HG02884 (cell line): ENCODE data around the gene SLMAP.
"Not testable (repeated sequence)": the region's sequence is repeated elsewhere in the genome, so short reads cannot be mapped to it uniquely, and the experiment has no call there.

Experiments used
- ATAC-seq: cut with Tn5 transposase; IDR thresholded peaks from one replicate; pipeline ENCODE4 v1.9.1; 2021; ENCODE audit warnings: mild to moderate bottlenecking, moderate library complexity; ENCODE audit not compliant: unreplicated experiment

SLMAP gene

DNA sequence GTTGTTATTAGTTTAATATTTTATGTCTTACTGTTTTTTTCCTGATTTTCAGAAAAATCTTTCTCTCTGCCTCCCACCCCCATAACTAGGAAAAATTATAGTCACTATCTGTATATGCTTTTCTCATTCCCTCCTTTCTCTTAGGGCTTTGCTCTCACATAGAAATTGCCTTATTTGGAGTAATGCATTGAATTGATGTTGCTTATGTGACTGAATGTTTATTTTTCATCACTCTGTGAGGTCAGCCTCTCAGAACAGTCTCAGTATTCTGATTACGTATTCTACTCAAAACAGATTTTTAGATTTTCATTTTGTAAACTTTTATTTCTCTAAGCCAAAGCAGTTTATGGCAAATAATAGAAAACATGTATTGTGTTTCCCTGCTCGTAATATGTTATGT is 121.0 kb downstream of the SLMAP start:
- ATAC-seq: no peak

DNA sequence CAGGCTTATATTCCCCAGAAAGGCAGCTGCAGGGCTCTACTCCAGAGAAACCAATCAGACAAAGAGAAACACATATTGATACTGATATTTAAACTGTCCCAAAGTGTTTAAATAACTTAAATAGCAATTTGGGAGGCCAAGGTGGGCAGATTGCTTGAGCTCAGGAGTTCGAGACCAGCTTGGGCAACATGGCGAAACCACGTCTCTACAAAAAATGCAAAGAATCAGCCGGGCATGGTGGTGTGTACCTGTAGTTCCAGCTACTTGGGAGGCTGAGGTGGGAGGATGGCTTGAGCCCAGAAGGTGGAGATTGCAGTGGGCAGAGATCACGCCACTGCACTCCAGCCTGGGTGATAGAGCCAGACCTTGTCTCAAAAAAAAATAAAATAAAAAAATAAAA is 128.3 kb downstream of the SLMAP start:
- not testable (repeated sequence) for ATAC-seq

DNA sequence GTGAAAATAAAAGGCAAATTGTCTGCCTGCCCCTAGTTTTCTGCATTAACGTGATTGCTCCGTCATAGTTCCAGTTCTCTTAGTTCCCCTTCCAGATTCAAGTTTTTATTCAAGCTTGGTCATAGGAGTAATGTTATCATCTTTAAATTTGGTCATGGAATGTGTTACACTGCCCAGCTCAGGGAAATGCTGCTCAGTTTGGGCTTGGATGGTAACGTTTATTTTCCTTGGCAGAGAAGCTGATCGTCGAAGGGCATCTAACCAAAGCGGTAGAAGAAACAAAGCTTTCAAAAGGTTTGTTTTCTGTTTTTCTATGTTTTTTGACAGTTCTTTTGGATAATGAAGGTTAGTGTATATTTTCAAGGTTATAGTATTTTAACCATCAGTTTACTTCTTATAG is 133.7 kb downstream of the SLMAP start:
- ATAC-seq: no peak

GRCh38 chr3:57890874-57891273 is 134.8 kb downstream of the SLMAP start:
- no peak for ATAC-seq

GRCh38 chr3:57892423-57892822 is 136.3 kb downstream of the SLMAP start:
- no peak for ATAC-seq

- no peak for ATAC-seq
These were observed 137.0 kb downstream of the SLMAP start for GRCh38 chr3:57893156-57893555.

DNA sequence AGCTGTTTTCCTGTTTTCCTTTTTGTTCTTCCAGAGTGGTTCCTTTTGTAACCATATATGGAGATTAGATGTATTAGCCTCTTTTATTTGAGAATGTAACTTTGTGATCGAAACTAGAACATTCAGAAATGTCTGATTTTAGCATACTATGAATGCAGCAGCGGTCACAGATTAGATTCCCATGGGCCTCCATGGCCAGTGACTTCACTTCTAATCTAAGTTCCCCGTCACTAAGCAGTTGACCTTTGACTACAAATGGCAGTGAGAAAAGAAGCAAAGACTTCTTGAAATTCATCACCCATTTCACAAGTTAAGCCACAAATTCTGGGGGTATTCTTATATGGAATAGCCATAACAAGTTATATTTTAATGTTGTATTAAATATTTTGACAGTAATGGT is 137.6 kb downstream of the SLMAP start:
- ATAC-seq: no peak

GRCh38 chr3:57896031-57896430 is 139.9 kb downstream of the SLMAP start:
- ATAC-seq: no peak

DNA sequence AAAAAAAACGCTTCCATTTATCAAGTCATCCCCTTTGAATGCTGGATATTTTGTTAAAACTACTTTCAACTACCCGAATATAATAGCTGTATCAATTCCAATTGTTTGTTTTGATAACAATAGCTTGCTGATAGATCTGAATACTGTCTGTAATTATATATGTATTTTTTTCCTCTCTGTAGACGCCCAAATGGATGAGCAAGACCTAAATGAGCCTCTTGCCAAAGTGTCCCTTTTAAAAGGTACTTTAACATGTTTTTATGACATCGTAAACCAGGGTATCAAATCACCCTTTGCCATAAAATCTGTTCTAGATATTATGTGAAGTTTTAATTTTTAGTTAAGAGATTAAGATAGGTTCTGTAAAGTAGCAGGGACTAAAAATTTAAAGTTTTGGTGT is 140.6 kb downstream of the SLMAP start:
- ATAC-seq: no peak

DNA sequence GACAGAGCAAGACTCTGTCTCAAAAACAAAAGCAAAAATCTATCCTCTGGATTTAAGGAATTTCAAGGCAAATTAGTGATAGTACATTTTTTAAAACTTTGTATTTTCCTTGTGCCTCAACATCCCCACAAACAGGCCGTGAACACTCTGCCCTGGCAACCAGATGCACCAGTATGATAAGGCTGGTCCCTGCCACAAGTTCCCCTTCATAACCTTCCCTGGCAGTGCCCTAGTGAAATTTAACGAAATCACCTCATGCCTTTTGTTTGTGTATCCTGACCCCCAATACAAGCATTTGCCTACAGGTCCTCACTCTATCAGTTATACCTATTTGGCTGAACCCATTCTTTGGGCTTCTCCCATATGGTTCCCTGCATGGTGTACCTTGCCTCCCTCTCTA is 144.7 kb downstream of the SLMAP start:
- ATAC-seq: no peak

- ATAC-seq: no peak
These were observed 147.2 kb downstream of the SLMAP start for GRCh38 chr3:57903124-57903890.

DNA sequence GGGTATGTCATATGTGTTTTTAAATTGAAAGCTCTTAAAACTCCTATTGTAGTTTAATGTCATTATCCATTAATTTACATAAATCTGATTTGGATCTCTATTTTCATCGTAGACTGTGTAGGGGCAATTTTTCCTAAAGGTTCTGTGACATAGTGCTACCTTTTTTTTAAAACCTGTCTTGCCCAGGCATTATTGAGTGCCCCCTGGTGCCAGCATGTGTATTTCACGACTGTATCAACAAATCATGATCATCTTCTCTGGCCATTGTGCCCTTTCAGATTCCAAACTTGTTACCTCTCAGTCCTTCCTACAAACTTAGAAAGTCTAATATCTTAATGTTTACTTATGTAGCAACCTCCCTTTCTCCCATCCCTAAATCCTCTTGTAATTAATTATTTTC is 154.9 kb downstream of the SLMAP start:
- no peak for ATAC-seq

DNA sequence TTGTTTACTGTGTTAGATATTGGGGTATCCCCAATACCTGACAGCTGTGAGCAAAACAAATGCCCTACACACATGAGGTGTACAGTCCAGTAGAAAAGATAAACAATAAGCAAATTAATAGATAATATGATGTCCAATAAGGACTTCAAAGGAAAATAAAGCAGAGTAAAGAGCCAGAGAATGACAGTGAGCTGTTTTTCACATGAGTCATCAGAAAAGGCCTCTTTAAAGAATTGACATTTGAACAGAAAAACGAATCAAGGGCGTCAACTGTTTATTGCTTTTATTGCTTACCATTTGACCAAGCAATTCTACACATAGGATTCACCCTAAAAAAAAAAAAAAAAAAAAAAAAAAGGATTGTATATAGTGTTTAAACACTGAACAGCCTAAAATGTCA is 155.5 kb downstream of the SLMAP start:
- ATAC-seq: no peak

DNA sequence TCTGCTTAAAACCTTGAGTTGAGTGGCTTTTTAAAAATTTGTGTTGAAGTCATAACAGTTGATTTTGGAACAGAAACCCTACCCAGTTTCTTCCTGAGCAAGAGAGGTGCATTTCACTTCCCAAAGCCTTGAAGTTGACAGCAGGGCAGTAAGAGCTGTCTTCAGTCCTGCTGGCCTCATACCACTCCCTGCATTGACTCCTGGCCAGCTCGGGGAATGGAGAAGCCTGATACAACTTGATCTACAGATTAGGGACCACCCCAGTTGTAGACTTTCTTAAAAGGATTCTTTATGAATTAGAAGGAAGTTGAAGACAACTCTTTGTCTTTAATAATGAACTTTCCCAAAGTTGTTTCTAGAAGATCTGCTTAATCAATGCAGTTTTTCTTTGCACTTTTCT is 161.5 kb downstream of the SLMAP start:
- no peak for ATAC-seq

DNA sequence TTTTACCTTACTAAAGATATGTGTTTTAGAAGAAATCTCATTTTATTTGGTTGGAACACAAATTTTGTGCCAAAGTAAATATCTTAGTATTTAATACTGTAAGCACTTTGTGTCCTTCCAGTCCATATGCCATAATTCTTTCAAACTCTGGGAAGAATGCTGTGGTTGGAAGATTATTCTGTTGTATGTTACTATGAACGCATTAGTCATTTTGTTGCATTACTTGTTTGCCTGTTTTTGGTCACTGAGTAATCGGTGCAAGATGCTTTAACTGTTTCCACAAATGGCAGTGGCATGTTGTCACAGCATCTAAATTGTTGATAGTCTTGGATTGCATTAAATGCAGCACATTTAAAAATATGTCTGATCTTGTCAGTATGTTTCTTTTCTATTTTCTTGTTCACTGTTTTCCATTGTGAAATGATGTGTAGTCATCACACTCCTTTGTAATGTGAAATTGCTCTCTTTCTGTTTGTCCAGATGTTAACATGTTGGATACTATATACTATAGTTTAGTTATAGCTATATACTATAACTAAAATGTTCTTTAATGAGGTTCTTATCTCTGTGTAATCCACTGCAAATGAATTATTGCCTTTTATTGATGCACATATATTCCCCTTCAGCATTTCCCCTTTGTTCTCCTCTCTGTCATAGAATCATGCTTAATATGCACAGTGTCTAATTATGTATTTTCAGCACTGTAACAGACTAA is 162.2 kb downstream of the SLMAP start:
- no peak for ATAC-seq

- no peak for ATAC-seq
These were observed 163.9 kb downstream of the SLMAP start for GRCh38 chr3:57919987-57920386.

DNA sequence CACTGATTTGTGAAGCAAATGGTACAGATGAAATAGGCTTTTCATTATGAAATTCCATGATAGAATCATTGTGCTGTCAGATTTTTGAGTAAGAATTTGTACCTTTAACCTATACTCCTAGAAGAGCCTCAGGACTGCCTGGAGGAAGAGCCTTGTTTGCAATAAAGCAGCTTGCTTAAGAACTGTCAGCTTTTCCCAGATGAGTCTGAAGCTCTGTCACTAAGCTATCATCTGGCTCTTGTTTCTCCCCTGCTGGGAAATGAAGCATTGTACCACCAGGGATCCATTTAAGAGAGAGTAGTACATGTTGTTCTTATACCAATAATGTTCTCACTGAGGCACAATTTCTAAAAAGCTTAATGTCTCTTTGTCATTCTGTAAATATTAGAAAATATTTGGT is 167.0 kb downstream of the SLMAP start:
- no peak for ATAC-seq

DNA sequence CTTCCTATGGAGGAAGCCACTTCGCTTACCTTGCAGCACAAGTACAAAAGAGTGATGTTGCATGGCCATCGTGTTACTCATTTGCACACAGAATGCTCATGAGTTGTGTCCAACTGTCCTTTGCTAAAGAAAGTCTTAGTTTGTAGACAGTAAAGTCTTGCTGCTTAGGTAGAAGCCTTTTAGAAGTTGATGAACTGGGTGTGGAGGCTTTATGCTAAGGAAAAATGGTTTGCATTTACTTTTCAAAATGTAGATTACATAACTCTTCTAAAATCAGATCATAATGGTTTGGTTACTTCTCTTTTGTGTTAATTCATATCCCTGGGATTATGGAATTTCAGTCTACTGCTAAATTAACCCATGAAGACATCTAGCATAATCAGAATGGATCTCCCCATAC is 167.6 kb downstream of the SLMAP start:
- no peak for ATAC-seq

DNA sequence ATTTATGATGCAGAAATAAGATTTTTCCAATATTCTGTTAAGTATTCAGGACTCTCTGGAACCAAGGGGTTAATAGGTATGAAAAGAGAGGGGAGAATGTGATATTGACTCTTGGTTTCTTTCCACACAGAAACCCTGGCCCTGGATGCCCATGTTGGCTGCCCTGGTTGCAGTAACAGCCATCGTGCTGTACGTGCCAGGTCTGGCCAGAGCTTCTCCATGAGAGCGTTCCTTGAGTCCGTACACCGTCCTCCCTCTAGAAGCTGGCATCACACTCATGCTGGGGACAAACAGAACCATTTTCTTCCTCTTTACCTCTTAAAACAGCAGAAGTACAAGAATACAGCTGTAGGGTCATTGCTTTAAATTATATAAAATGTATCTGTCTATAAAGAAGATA is 171.1 kb downstream of the SLMAP start:
- ATAC-seq: no peak

DNA sequence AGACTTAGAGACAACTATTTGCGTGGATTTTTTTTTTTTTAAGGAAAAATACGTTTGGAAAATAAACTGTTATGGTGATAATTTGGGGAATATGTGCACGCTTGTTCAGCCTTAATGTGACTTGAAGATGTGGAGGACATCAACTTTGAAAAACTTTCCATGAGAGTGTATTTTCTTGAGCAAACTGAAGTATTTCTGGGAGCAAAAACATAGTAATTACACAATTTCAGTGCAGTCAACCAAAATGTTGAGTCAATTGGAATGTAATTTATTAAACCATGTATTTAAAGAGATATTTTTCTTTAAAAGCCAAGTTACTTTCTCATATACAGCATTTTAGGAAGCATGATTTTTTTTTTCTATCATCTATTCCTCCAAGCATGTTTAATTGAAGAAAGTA is 171.8 kb downstream of the SLMAP start:
- ATAC-seq: no peak

DNA sequence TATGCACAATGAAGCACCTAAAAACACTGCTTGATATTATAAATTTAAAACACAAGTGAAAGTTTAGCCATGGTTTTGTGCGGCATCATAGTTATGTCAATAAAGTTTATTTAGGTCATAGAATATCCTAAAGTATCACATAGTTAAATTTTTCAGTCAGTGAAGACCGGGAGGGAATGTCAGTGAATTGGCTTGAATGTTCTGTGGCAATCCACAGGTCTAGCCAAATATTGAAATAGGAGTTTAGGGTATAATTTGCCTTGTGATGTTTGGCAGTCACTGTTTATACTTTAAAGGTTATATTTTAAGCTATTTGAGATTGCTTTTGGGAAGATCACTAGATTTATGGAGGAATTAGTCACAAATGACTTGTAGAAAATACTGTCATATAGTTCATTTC is 172.4 kb downstream of the SLMAP start:
- no peak for ATAC-seq

- no peak for ATAC-seq
These were observed 173.9 kb downstream of the SLMAP start for GRCh38 chr3:57929988-57930387.

GRCh38 chr3:57933602-57934001 is 177.5 kb downstream of the SLMAP start:
- no peak for ATAC-seq
